Ovary (tissue), 3 donors: ENCODE results near the gene TSPEAR.

Experiments used
- EP300 ChIP-seq: sonication (generic); formaldehyde crosslinking; IDR thresholded peaks from one replicate; pipeline ENCODE4 v1.6.1; 2017; ENCODE audit warnings: antibody characterized with exemption
- POLR2A ChIP-seq: fragments of 450-650 bp; IDR thresholded peaks from one replicate; pipeline ENCODE4 v1.6.1; 2017; ENCODE audit warnings: antibody characterized with exemption, mild to moderate bottlenecking, moderate library complexity
- TF ChIP-seq, protein P1 (sequence below), 3 donors: fragments of 450-650 bp in 2 of 3; fragments of 200-600 bp in 1 of 3; IDR thresholded peaks; one replicate each; pipeline versions ENCODE4 v1.5.1 to v1.8.0; 2016 to 2022; ENCODE audit warnings: antibody characterized with exemption in 3 of 3, mild to moderate bottlenecking in 1 of 3
- donor health status: DM: no; HTN: no; CAD: no.

DNA sequence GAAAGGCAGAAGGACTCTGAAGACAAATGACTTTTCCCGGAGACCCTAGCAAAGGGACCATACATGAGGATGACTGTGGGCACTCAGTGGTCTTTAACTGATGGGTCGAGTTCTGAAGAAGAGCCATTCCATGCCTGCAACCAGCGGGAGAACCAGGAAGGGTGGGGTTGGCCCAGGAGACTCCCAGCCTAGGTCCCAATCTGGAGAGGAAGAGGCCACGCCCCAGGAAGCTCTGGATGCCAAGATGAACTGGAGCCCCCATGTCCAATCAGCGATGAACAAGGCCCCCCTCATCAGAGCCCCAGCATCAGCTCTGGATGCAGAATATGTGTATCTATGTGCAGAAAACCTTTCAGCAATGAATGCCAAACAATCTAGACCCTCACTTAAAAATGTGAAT lies 70.6 kb downstream of the TSPEAR start:
- TF ChIP-seq, protein P1, sequence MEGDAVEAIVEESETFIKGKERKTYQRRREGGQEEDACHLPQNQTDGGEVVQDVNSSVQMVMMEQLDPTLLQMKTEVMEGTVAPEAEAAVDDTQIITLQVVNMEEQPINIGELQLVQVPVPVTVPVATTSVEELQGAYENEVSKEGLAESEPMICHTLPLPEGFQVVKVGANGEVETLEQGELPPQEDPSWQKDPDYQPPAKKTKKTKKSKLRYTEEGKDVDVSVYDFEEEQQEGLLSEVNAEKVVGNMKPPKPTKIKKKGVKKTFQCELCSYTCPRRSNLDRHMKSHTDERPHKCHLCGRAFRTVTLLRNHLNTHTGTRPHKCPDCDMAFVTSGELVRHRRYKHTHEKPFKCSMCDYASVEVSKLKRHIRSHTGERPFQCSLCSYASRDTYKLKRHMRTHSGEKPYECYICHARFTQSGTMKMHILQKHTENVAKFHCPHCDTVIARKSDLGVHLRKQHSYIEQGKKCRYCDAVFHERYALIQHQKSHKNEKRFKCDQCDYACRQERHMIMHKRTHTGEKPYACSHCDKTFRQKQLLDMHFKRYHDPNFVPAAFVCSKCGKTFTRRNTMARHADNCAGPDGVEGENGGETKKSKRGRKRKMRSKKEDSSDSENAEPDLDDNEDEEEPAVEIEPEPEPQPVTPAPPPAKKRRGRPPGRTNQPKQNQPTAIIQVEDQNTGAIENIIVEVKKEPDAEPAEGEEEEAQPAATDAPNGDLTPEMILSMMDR (IDR thresholded peaks at IDR 0.05) = no peak
- TF ChIP-seq POLR2A (no peak), EP300 (no peak)
